Measurements from ENCODE around the gene CBR3. TPM values are rescaled to one million over a fixed set of nuclear protein-coding genes. Genes with fewer than 3 reads are reported as not detected.
A peak's percentile ranks its signal among the peaks of the same experiment; 100 is the strongest.
"Not testable (repeated sequence)": the region's sequence is repeated elsewhere in the genome, so short reads cannot be mapped to it uniquely, and the experiment has no call there.

Gene CBR3
- total RNA-seq, 4 donors from 2014 or later: 3.4 to 5.1 TPM; not detected in 2

- in situ Hi-C loops (cut with MboI; ENCODE audit: low pct_ligation_motif_present in 1 of 4, low pct_unique_long_range_greater_than_20kb in 1 of 4, low sequenced_read_pairs in 3 of 4) (loop anchor here in 2 of 4 donors (25.0 kb wide), 1 partner anchor 202 kb away; no protein-coding TSS in a partner anchor), intact Hi-C loops (cut with DNase I; ENCODE audit: low total_unique reads) (no loop called here)
Measured at GRCh38 chr21:36135391-36136102, 668 bp downstream of the CBR3 start.

GRCh38 chr21:36139791-36140190 lies 4.9 kb downstream of the CBR3 start:
- DNase-seq, H3K27me3 ChIP-seq, H3K9me3 ChIP-seq, H3K27ac ChIP-seq, H3K4me3 ChIP-seq, H3K36me3 ChIP-seq: not testable (repeated sequence)
- 89 to 96% methylated on average over 1 to 13 of the region's 13 CpGs for WGBS, 2 donors (ENCODE audit: low coverage in 1 of 2)
- peaks cover 9 to 32% (median 16%) of the 10 kb centered on the region in 4 donors for H3K4me1 ChIP-seq
- in situ Hi-C loops (cut with MboI; ENCODE audit: low pct_ligation_motif_present in 1 of 4, low pct_unique_long_range_greater_than_20kb in 1 of 4, low sequenced_read_pairs in 3 of 4): loop anchor here in 3 of 4 donors (10.0 to 25.0 kb wide), 3 partner anchors 75 to 198 kb away; no protein-coding TSS in a partner anchor
- intact Hi-C loops (cut with DNase I; ENCODE audit: low total_unique reads): loop anchor here (10.0 kb wide), 1 partner anchor 185 kb away; the partner anchor contains the start of gene MORC3

More at GRCh38 chr21:36135391-36136102, 668 bp downstream of the CBR3 start:
- Histone ChIP-seq H3K36me3 (no peaks in the 10 kb centered on the region), H3K27me3 (no peaks in the 10 kb centered on the region), H3K27ac (peak overlapping the region; percentile 87 to 94 (median 90)), H3K9me3 (no peaks in the 10 kb centered on the region), H3K4me1 (peaks cover 0 to 33% (median 23%) of the 10 kb centered on the region in 4 donors), H3K4me3 (peak overlapping the region; percentile 38 to 73 (median 50))
- TF ChIP-seq POLR2A (IDR thresholded peaks at IDR 0.05) (peak; percentile 67), POLR2AphosphoS5 (IDR thresholded peaks at IDR 0.05) (peak; percentile 39 to 73 (median 53))
- TF ChIP-seq, protein P1, sequence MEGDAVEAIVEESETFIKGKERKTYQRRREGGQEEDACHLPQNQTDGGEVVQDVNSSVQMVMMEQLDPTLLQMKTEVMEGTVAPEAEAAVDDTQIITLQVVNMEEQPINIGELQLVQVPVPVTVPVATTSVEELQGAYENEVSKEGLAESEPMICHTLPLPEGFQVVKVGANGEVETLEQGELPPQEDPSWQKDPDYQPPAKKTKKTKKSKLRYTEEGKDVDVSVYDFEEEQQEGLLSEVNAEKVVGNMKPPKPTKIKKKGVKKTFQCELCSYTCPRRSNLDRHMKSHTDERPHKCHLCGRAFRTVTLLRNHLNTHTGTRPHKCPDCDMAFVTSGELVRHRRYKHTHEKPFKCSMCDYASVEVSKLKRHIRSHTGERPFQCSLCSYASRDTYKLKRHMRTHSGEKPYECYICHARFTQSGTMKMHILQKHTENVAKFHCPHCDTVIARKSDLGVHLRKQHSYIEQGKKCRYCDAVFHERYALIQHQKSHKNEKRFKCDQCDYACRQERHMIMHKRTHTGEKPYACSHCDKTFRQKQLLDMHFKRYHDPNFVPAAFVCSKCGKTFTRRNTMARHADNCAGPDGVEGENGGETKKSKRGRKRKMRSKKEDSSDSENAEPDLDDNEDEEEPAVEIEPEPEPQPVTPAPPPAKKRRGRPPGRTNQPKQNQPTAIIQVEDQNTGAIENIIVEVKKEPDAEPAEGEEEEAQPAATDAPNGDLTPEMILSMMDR (IDR thresholded peaks at IDR 0.05): no peak
- WGBS, 2 donors (ENCODE audit: low coverage in 1 of 2): 0 to 1% methylated on average over 15 to 52 of the region's 60 CpGs
- DNase-seq: peak; percentile 62

- Histone ChIP-seq H3K4me3 (no peak overlapping the region), H3K36me3 (no peaks in the 10 kb centered on the region), H3K27me3 (no peaks in the 10 kb centered on the region), H3K27ac (peak overlapping the region; percentile 75 to 86 (median 81)), H3K9me3 (no peaks in the 10 kb centered on the region), H3K4me1 (peaks cover 3 to 21% (median 9%) of the 10 kb centered on the region in 4 donors)
- WGBS, 2 donors (ENCODE audit: low coverage in 1 of 2): 2% methylated on average over 6 of the region's 6 CpGs; no CpG with 5 or more reads in 1 of the 2 donors
- in situ Hi-C loops (cut with MboI; ENCODE audit: low pct_ligation_motif_present in 1 of 4, low pct_unique_long_range_greater_than_20kb in 1 of 4, low sequenced_read_pairs in 3 of 4) (loop anchor here in 3 of 4 donors (10.0 to 25.0 kb wide), 3 partner anchors 73 to 196 kb away; no protein-coding TSS in a partner anchor), intact Hi-C loops (cut with DNase I; ENCODE audit: low total_unique reads) (loop anchor here (10.0 kb wide), 1 partner anchor 183 kb away; the partner anchor contains the start of gene MORC3)
- TF ChIP-seq, protein P1 (IDR thresholded peaks at IDR 0.05): peak; percentile 78 to 96 (median 88)
- peak; percentile 19 for TF ChIP-seq POLR2A (IDR thresholded peaks at IDR 0.05)
- no peak for TF ChIP-seq EP300 (IDR thresholded peaks at IDR 0.05; ENCODE audit: low read depth)
- TF ChIP-seq POLR2AphosphoS5 (IDR thresholded peaks at IDR 0.05): peak in 2 of 3 donors; percentile 71 to 81
- peak; percentile 95 for DNase-seq
Measured at GRCh38 chr21:36141513-36141925, 6.6 kb downstream of the CBR3 start.

GRCh38 chr21:36144233-36144632 lies 9.4 kb downstream of the CBR3 start:
- WGBS, 2 donors (ENCODE audit: low coverage in 1 of 2): 74 to 89% methylated on average over 3 to 6 of the region's 6 CpGs
- intact Hi-C loops (cut with DNase I; ENCODE audit: low total_unique reads): loop anchor here (10.0 kb wide), 1 partner anchor 181 kb away; the partner anchor contains the start of gene MORC3
- H3K4me1 ChIP-seq: peaks cover 0 to 14% (median 8%) of the 10 kb centered on the region in 4 donors
- not testable (repeated sequence) for H3K27me3 ChIP-seq, H3K36me3 ChIP-seq, DNase-seq, H3K4me3 ChIP-seq, H3K9me3 ChIP-seq, H3K27ac ChIP-seq
- in situ Hi-C loops (cut with MboI; ENCODE audit: low pct_ligation_motif_present in 1 of 4, low pct_unique_long_range_greater_than_20kb in 1 of 4, low sequenced_read_pairs in 3 of 4): loop anchor here in 3 of 4 donors (10.0 to 25.0 kb wide), 3 partner anchors 71 to 193 kb away; no protein-coding TSS in a partner anchor

- no peaks in the 10 kb centered on the region for H3K36me3 ChIP-seq
- in situ Hi-C loops (cut with MboI; ENCODE audit: low pct_ligation_motif_present in 1 of 4, low pct_unique_long_range_greater_than_20kb in 1 of 4, low sequenced_read_pairs in 3 of 4) (loop anchor here (5.0 to 25.0 kb wide), 4 partner anchors 70 to 192 kb away; no protein-coding TSS in a partner anchor), intact Hi-C loops (cut with DNase I; ENCODE audit: low total_unique reads) (loop anchor here (10.0 kb wide), 1 partner anchor 180 kb away; the partner anchor contains the start of gene MORC3)
- no peak for DNase-seq
- no peaks in the 10 kb centered on the region for H3K27me3 ChIP-seq
- no peaks in the 10 kb centered on the region for H3K9me3 ChIP-seq
- H3K4me3 ChIP-seq: no peak overlapping the region
- H3K27ac ChIP-seq: no peak overlapping the region
- 71% methylated on average over 3 of the region's 3 CpGs; no CpG with 5 or more reads in 1 of the 2 donors for WGBS, 2 donors (ENCODE audit: low coverage in 1 of 2)
- peaks cover 4 to 22% (median 15%) of the 10 kb centered on the region in 4 donors for H3K4me1 ChIP-seq
- TF ChIP-seq, protein P1 (IDR thresholded peaks at IDR 0.05): no peak
- no peak for TF ChIP-seq POLR2A (IDR thresholded peaks at IDR 0.05)
- no peak for TF ChIP-seq EP300 (IDR thresholded peaks at IDR 0.05; ENCODE audit: low read depth)
- no peak for TF ChIP-seq POLR2AphosphoS5 (IDR thresholded peaks at IDR 0.05)
Measured at GRCh38 chr21:36145259-36145658, 10.4 kb downstream of the CBR3 start.

Data from transverse colon (tissue), 4 donors.